ENCODE results near the gene NFIX. TPM values are rescaled to one million over a fixed set of nuclear protein-coding genes. Genes with fewer than 3 reads are reported as not detected.
A peak's percentile ranks its signal among the peaks of the same experiment; 100 is the strongest.

Gene NFIX
- total and polyA plus RNA-seq, 9 of the 15 experiments (the other 6 are each of a cell fraction or from before 2014, with no cell fraction given): 0.28 to 26.8 (median 5.4) TPM

- 0 out of 4 replicates have a peak, but pooled peaks of 1 of the 2 experiments have one; percentile 37 for TF ChIP-seq UBTF (IDR thresholded peaks at IDR 0.05; ENCODE audit: borderline replicate concordance in 1 of 2, low read depth in 2 of 2, low read length in 2 of 2)
- TF ChIP-seq EZH2 (IDR thresholded peaks at IDR 0.05; ENCODE audit: borderline replicate concordance, low read depth, low read length): no peak
- TF ChIP-seq, protein P1, sequence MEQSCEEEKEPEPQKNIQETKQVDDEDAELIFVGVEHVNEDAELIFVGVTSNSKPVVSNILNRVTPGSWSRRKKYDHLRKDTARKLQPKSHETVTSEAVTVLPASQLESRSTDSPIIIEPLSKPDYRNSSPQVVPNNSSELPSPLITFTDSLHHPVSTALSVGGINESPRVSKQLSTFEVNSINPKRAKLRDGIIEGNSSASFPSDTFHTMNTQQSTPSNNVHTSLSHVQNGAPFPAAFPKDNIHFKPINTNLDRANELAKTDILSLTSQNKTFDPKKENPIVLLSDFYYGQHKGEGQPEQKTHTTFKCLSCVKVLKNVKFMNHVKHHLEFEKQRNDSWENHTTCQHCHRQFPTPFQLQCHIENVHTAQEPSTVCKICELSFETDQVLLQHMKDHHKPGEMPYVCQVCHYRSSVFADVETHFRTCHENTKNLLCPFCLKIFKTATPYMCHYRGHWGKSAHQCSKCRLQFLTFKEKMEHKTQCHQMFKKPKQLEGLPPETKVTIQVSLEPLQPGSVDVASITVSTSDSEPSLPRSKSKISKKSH (CRISPR knock-in tag; IDR thresholded peaks at IDR 0.05): no peak
- peak; percentile 74 for TF ChIP-seq SMARCE1 (IDR thresholded peaks at IDR 0.05)
- peak; percentile 58; the same call in 1 of the 2 replicates for TF ChIP-seq PHF8 (IDR thresholded peaks at IDR 0.05; ENCODE audit: borderline replicate concordance, low read length)
- no peak for TF ChIP-seq PRMT5 (CRISPR knock-in tag; IDR thresholded peaks at IDR 0.05)
- peak; percentile 100 for TF ChIP-seq EGR1 (conservative IDR thresholded peaks at IDR 0.05)
- TF ChIP-seq TAF15 (IDR thresholded peaks at IDR 0.05; ENCODE audit: low read depth, low read length): no peak
- peak; percentile 40; the same call in 1 of the 2 replicates for TF ChIP-seq MYC (IDR thresholded peaks at IDR 0.05; ENCODE audit: low read depth, low read length)
- no peak for TF ChIP-seq MYC (CRISPR knock-in tag; IDR thresholded peaks at IDR 0.05; ENCODE audit: borderline replicate concordance, low read depth)
- no peak for TF ChIP-seq KAT8 (IDR thresholded peaks at IDR 0.05; ENCODE audit: low read depth)
- TF ChIP-seq HMGN3 (IDR thresholded peaks at IDR 0.05; ENCODE audit: borderline replicate concordance, extremely low read depth, insufficient read length, low read depth, low read length): no peak
- no peak for TF ChIP-seq E2F3 (CRISPR knock-in tag; IDR thresholded peaks at IDR 0.05)
- TF ChIP-seq ELF2 (CRISPR knock-in tag; IDR thresholded peaks at IDR 0.05): no peak
- TF ChIP-seq PTBP1 (IDR thresholded peaks at IDR 0.05; ENCODE audit: low read depth, low read length): no peak
- no peak for TF ChIP-seq ZKSCAN3 (CRISPR knock-in tag; IDR thresholded peaks at IDR 0.05)
- TF ChIP-seq, protein P2, sequence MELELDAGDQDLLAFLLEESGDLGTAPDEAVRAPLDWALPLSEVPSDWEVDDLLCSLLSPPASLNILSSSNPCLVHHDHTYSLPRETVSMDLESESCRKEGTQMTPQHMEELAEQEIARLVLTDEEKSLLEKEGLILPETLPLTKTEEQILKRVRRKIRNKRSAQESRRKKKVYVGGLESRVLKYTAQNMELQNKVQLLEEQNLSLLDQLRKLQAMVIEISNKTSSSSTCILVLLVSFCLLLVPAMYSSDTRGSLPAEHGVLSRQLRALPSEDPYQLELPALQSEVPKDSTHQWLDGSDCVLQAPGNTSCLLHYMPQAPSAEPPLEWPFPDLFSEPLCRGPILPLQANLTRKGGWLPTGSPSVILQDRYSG (tag; conservative IDR thresholded peaks at IDR 0.05; ENCODE audit: low read depth): no peak
- peak; percentile 27 for TF ChIP-seq PHF20 (IDR thresholded peaks at IDR 0.05; ENCODE audit: partially characterized antibody)
- 0 out of 4 replicates have a peak, but pooled peaks of 1 of the 2 experiments have one; percentile 48 for TF ChIP-seq HDAC1 (IDR thresholded peaks at IDR 0.05)
- TF ChIP-seq, protein P3, sequence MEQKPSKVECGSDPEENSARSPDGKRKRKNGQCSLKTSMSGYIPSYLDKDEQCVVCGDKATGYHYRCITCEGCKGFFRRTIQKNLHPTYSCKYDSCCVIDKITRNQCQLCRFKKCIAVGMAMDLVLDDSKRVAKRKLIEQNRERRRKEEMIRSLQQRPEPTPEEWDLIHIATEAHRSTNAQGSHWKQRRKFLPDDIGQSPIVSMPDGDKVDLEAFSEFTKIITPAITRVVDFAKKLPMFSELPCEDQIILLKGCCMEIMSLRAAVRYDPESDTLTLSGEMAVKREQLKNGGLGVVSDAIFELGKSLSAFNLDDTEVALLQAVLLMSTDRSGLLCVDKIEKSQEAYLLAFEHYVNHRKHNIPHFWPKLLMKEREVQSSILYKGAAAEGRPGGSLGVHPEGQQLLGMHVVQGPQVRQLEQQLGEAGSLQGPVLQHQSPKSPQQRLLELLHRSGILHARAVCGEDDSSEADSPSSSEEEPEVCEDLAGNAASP (IDR thresholded peaks at IDR 0.05): peak; percentile 89
- no peak for TF ChIP-seq ZZZ3 (IDR thresholded peaks at IDR 0.05)
- TF ChIP-seq EP400 (IDR thresholded peaks at IDR 0.05): no peak; the same call in 1 of the 2 replicates
These were observed 123.3 kb downstream of the NFIX start (continued) for GRCh38 chr19:13118424-13119193.
